Natural killer cell (primary cell): ENCODE results near the gene ZNF512. TPM values are rescaled to one million over a fixed set of nuclear protein-coding genes. Genes with fewer than 3 reads are reported as not detected.

Experiments used
- ATAC-seq, 3 donors: fragments of 150-1000 bp in 2 of 3; fragments of 200-7000 bp in 1 of 3; cut with Tn5 transposase; 1 replicate in 1 of 3; 2 replicates in 2 of 3; pipeline ENCODE4 v1.10.0; 2021; ENCODE audit warnings: mild to moderate bottlenecking in 2 of 3, moderate library complexity in 2 of 3
- DNase-seq, 2 donors: peaks; one replicate each; pipeline versions ENCODE4 v3.0.0 to v3.0.0-alpha.2; 2013 to 2021; ENCODE audit warnings: mixed read lengths in 1 of 2
- H3K27ac ChIP-seq: one replicate; pipeline ENCODE4 v1.5.1; 2013; ENCODE audit warnings: mild to moderate bottlenecking, low read length
- H3K27me3 ChIP-seq: one replicate; pipeline ENCODE4 v1.6.1; 2013; ENCODE audit warnings: low read length; ENCODE audit not compliant: control insufficient read depth, insufficient read depth
- H3K36me3 ChIP-seq: one replicate; pipeline ENCODE4 v1.6.1; 2013; ENCODE audit warnings: low read length; ENCODE audit not compliant: control insufficient read depth, insufficient read depth
- H3K4me1 ChIP-seq: one replicate; pipeline ENCODE4 v1.6.1; 2013; ENCODE audit warnings: low read length; ENCODE audit not compliant: control insufficient read depth, insufficient read depth
- H3K4me3 ChIP-seq: one replicate; pipeline ENCODE4 v1.5.1; 2013; ENCODE audit warnings: low read length
- H3K9me3 ChIP-seq: one replicate; pipeline ENCODE4 v1.6.1; 2013; ENCODE audit warnings: low read length; ENCODE audit not compliant: control insufficient read depth, insufficient read depth
- H3K27ac Mint-ChIP-seq, 2 donors: one replicate each; pipeline ENCODE4 v1.8.0; 2022; ENCODE audit warnings: mild to moderate bottlenecking in 2 of 2, mixed read lengths in 2 of 2, moderate library complexity in 1 of 2
- H3K27me3 Mint-ChIP-seq, 2 donors: one replicate each; pipeline ENCODE4 v1.8.0; 2022; ENCODE audit warnings: low read depth in 2 of 2, mixed read lengths in 2 of 2
- H3K36me3 Mint-ChIP-seq: one replicate; pipeline ENCODE4 v1.8.0; 2022; ENCODE audit warnings: mixed read lengths
- H3K4me1 Mint-ChIP-seq, 2 donors: one replicate each; pipeline ENCODE4 v1.8.0; 2022; ENCODE audit warnings: mixed read lengths in 2 of 2
- H3K4me3 Mint-ChIP-seq: one replicate; pipeline ENCODE4 v1.8.0; 2022; ENCODE audit warnings: mild to moderate bottlenecking, moderate library complexity, mixed read lengths
- H3K9me3 Mint-ChIP-seq, 2 donors: one replicate each; pipeline ENCODE4 v1.8.0; 2022; ENCODE audit warnings: mixed read lengths in 2 of 2
- WGBS: methylation state at CpG from one replicate; pipeline ENCODE4 v1.1.7; 2013; ENCODE audit warnings: missing lambda C conversion rate; ENCODE audit not compliant: insufficient coverage; 5-methylcytosine and 5-hydroxymethylcytosine counted together
- intact Hi-C: fragments of 100-400 bp; cut with micrococcal nuclease; formaldehyde crosslinking; loops from one replicate; pipeline ENCODE4 v1.14.2; 2022
- total RNA-seq, 4 donors: library from RNA; stranded (reverse); fragments of 120-200 nt in 1 of 4; gene quantifications; one replicate each; pipeline versions ENCODE4 v1.2.3 to v1.2.4, GENCODE V29; 2013 to 2022
- TF ChIP-seq, protein P1 (sequence below): fragments of 200-600 bp; IDR thresholded peaks from one replicate; pipeline ENCODE4 v1.8.0; 2022; ENCODE audit warnings: antibody characterized with exemption

Gene ZNF512
- total RNA-seq, 3 donors from 2014 or later (not counting 1 experiment from before 2014, with no cell fraction given) = 26.5 to 40.9 (median 30.6) TPM

GRCh38 chr2:27561060-27561459 is 21.8 kb upstream of the ZNF512 start:
- H3K4me3 Mint-ChIP-seq = no peak overlapping the region
- intact Hi-C loops = no loop called here
- Histone ChIP-seq H3K4me1 (no peaks in the 10 kb centered on the region), H3K27ac (no peak overlapping the region), H3K27me3 (peaks cover 15% of the 10 kb centered on the region), H3K4me3 (no peak overlapping the region), H3K36me3 (no peaks in the 10 kb centered on the region), H3K9me3 (no peaks in the 10 kb centered on the region)
- ATAC-seq (no peak), DNase-seq (no peak)
- 66% methylated on average over 2 of the region's 2 CpGs for whole genome bisulfite sequencing
- H3K9me3 Mint-ChIP-seq = no peaks in the 10 kb centered on the region
- no peaks in the 10 kb centered on the region for H3K4me1 Mint-ChIP-seq
- H3K27me3 Mint-ChIP-seq = peaks cover 21 to 42% of the 10 kb centered on the region in 2 donors
- no peak overlapping the region for H3K27ac Mint-ChIP-seq
- TF ChIP-seq, protein P1, sequence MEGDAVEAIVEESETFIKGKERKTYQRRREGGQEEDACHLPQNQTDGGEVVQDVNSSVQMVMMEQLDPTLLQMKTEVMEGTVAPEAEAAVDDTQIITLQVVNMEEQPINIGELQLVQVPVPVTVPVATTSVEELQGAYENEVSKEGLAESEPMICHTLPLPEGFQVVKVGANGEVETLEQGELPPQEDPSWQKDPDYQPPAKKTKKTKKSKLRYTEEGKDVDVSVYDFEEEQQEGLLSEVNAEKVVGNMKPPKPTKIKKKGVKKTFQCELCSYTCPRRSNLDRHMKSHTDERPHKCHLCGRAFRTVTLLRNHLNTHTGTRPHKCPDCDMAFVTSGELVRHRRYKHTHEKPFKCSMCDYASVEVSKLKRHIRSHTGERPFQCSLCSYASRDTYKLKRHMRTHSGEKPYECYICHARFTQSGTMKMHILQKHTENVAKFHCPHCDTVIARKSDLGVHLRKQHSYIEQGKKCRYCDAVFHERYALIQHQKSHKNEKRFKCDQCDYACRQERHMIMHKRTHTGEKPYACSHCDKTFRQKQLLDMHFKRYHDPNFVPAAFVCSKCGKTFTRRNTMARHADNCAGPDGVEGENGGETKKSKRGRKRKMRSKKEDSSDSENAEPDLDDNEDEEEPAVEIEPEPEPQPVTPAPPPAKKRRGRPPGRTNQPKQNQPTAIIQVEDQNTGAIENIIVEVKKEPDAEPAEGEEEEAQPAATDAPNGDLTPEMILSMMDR = no peak
- no peaks in the 10 kb centered on the region for H3K36me3 Mint-ChIP-seq

DNA sequence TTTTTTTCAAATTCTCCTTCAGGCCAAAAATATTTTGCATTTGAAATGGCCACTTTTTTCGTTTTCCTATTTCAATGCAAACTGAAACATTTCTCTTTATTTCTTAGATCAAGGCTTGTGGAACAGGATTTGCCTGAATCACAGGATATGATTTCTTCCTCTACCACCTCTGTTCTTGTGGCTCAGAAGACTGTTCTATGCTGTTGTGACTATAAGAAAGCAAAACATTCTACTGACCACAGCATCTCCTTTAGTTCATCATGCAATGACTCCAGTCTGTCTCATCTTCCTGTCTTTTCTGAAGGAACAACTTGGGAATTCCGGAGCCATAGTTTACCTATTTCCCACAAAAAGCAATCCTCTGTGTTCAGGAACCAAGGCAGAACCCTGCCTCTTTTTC is 16.2 kb upstream of the ZNF512 start:
- no peaks in the 10 kb centered on the region for H3K36me3 ChIP-seq
- no peak overlapping the region for H3K27ac ChIP-seq
- TF ChIP-seq, protein P1 = no peak
- H3K4me3 ChIP-seq = no peak overlapping the region
- ATAC-seq = no peak
- Mint-ChIP-seq H3K27me3 (peaks cover 49 to 55% of the 10 kb centered on the region in 2 donors), H3K27ac (no peak overlapping the region), H3K4me3 (no peak overlapping the region), H3K4me1 (peaks cover 18 to 21% of the 10 kb centered on the region in 2 donors), H3K9me3 (peaks cover 0 to 2% of the 10 kb centered on the region in 2 donors), H3K36me3 (no peaks in the 10 kb centered on the region)
- peaks cover 41% of the 10 kb centered on the region for H3K27me3 ChIP-seq
- H3K4me1 ChIP-seq = peaks cover 15% of the 10 kb centered on the region
- 92% methylated on average over 2 of the region's 2 CpGs for whole genome bisulfite sequencing
- no peak for DNase-seq
- H3K9me3 ChIP-seq = no peaks in the 10 kb centered on the region
- intact Hi-C loops = no loop called here

DNA sequence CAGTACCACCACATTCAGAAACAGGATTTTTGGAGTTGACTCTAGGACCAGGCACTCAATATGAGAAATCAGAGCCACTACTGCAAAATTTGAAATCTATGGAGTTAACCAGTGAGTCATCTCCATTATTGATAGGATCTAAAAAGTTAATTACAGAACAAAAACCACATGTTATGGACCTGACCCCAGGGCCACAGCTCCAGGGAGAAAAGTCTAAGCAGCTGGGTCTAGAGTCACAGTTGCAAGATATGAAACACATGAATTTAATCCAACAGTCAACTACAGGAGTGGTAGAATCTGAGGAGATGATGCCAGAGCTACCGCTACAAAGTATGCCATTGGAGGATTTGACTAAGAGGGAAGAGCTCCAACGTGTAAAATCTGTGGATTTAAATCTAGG is 13.4 kb upstream of the ZNF512 start:
- Mint-ChIP-seq H3K27me3 (peaks cover 40 to 47% of the 10 kb centered on the region in 2 donors), H3K36me3 (no peaks in the 10 kb centered on the region), H3K4me3 (no peak overlapping the region), H3K4me1 (peaks cover 42 to 49% of the 10 kb centered on the region in 2 donors), H3K9me3 (peaks cover 0 to 3% of the 10 kb centered on the region in 2 donors), H3K27ac (no peak overlapping the region)
- DNase-seq = no peak
- TF ChIP-seq, protein P1 = no peak
- 54% methylated on average over 2 of the region's 2 CpGs for WGBS
- H3K4me3 ChIP-seq = no peak overlapping the region
- peaks cover 39% of the 10 kb centered on the region for H3K27me3 ChIP-seq
- H3K36me3 ChIP-seq = no peaks in the 10 kb centered on the region
- peaks cover 8% of the 10 kb centered on the region for H3K9me3 ChIP-seq
- no peak overlapping the region for H3K27ac ChIP-seq
- intact Hi-C loops = no loop called here
- peaks cover 33% of the 10 kb centered on the region for H3K4me1 ChIP-seq
- ATAC-seq = no peak

- TF ChIP-seq, protein P1 = no peak
- peaks cover 0 to 3% of the 10 kb centered on the region in 2 donors for H3K9me3 Mint-ChIP-seq
Observed at GRCh38 chr2:27571197-27571596, 11.6 kb upstream of the ZNF512 start.

More at GRCh38 chr2:27571197-27571596, 11.6 kb upstream of the ZNF512 start:
- Mint-ChIP-seq H3K36me3 (no peaks in the 10 kb centered on the region), H3K4me3 (no peak overlapping the region), H3K27me3 (peaks cover 29 to 33% of the 10 kb centered on the region in 2 donors), H3K4me1 (peaks cover 42 to 52% of the 10 kb centered on the region in 2 donors), H3K27ac (peak overlapping the region; percentile 63 to 69)
- DNase-seq (no peak), ATAC-seq (no peak)
- WGBS = 57% methylated on average over 3 of the region's 3 CpGs
- Histone ChIP-seq H3K27ac (no peak overlapping the region), H3K36me3 (no peaks in the 10 kb centered on the region), H3K9me3 (peaks cover 8% of the 10 kb centered on the region), H3K4me1 (peaks cover 33% of the 10 kb centered on the region), H3K27me3 (peaks cover 27% of the 10 kb centered on the region), H3K4me3 (no peak overlapping the region)
- intact Hi-C loops = no loop called here
